SH-SY5Y (cell line): ENCODE results near the gene PDLIM1.

Experiments
- GATA2 ChIP-seq: IDR thresholded peaks from 2 replicates; pipeline ENCODE4 v1.6.1; 2011; ENCODE audit warnings: mild to moderate bottlenecking, low read depth, low read length
- GATA3 ChIP-seq: IDR thresholded peaks from 2 replicates; pipeline ENCODE4 v1.6.1; 2011; ENCODE audit warnings: low read depth, mild to moderate bottlenecking, low read length, moderate library complexity

GRCh38 chr10:95335933-95336699 lies 45.3 kb upstream of the PDLIM1 start:
- TF ChIP-seq GATA3 (no peak), GATA2 (no peak)
